H1 (cell line): Measurements from ENCODE around the gene SPECC1. TPM values are rescaled to one million over a fixed set of nuclear protein-coding genes. Genes with fewer than 3 reads are reported as not detected.

Experiments
- EZH2 ChIP-seq: fragments of 200-600 bp; sonication (generic); IDR thresholded peaks from 2 replicates; pipeline ENCODE4 v1.7.1; 2012; ENCODE audit warnings: low read depth, mild to moderate bottlenecking, moderate library complexity, low read length, inconsistent platforms; ENCODE audit not compliant: severe bottlenecking
- polyA plus RNA-seq, 7 experiments: library from polyadenylated mRNA; depleted of rRNA in 3 of 7; stranded (reverse) in 5 of 7; unstranded in 2 of 7; fragments of >200 nt in 5 of 7; fragments of 200-250 nt in 2 of 7; gene quantifications; 1 replicate in 5 of 7; 2 replicates in 1 of 7; 4 replicates in 1 of 7; pipeline versions ENCODE4 v1.2.1 to v1.2.3, GENCODE V29; 2011 to 2013; ENCODE audit warnings: missing spikeins in 2 of 7, mixed read lengths in 2 of 7
- total RNA-seq: library from RNA; stranded (reverse); fragmentation: NEBNext Ultra II Directional; extraction: Animal tissue kit (Norgen Biotek cat#: 25700); gene quantifications from 2 replicates; pipeline ENCODE4 v1.2.1, GENCODE V29; 2021

Gene SPECC1
- total and polyA plus RNA-seq, 2 of the 8 experiments (the other 6 are each of a cell fraction or from before 2014, with no cell fraction given): 35.8 to 87.9 TPM

- peak; percentile 24 for TF ChIP-seq EZH2
Observed at GRCh38 chr17:20008242-20009051, 712 bp upstream of the SPECC1 start (continued).
